ENCODE data around the gene KIF2A.

KIF2A gene

DNA sequence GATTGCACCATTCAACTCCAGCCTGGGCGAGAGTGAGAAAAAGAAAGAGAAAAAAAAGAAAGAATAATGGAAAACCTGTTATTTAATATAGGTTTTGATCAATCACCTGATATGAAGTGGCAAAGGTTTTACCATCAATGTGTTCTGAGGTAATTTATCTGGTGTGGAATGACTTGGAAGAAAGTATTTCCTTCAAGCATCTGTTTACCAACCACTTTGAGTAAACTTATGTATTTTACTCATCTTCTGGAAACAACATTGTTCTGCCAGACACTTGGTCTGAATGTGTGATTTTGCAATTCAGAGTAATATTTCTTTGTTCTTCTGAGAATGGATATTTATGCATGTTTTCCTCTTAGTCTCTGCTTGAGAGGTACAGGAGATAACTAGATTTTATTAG, 24.3 kb downstream of the KIF2A start:
- no peak for DNase-seq

DNA sequence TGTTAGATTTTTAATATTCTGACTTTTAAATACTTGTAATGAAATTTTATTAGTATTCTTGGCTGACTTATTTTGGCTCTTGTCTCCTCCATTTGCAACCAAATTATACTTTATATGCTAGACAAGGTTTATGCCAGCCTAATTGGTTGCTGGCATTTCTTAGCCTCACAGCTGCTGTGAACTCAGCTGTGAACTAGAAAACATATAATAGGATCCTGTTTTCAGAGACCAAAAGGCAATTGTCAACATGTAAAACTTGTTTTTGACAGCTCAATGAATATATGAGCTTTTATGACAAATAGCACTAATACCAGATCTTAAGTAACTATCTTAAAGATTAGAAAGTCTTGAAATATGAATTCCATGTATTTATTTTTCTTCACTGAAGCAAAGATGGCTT, 25.9 kb downstream of the KIF2A start:
- no peak for DNase-seq

DNA sequence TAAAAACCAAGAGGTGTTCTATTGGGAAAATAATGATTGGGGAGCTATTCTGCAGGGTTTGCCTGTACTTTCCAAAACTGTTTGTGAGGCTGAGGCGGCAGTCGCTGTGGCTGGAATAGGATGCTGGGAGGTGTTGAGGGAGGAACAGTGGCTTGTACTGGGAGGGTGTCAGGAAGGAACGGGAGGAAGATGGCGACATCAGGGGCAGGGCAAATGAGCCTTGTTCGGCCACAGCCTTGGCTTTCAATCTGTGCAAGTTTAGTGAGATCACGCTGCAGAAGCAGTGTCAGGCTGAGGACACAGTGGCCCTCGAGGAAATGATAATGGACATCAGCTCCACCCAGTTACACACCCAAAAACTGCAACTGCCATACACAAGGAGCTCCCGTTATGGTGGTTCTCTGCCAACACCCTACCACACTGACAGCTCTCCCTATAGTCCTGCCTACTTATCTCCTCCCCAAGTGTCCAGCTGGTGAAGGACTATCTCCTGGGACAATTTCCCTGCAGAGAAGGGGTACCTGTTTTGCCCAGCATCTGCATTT, 27.3 kb downstream of the KIF2A start:
- DNase-seq, result no peak

DNA sequence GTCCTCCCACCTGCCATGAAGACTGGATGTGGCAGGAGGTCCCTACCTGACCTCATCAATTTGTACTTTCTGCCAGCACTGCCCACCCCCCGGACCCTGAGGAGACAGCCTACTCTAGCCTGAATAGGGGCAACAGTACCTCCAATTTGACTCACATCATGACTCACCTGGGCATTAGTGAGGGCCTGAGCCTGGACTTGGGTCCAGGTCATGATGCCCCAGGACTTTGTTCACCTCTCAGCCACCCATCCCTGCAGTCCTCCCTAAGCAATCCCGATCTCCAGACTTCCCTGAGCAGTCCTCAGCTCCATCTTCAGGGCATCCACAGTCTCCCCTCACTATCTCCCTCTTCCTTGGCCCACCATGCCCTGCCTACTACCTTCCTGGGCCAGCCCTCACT, 28.1 kb downstream of the KIF2A start:
- no peak for DNase-seq

DNA sequence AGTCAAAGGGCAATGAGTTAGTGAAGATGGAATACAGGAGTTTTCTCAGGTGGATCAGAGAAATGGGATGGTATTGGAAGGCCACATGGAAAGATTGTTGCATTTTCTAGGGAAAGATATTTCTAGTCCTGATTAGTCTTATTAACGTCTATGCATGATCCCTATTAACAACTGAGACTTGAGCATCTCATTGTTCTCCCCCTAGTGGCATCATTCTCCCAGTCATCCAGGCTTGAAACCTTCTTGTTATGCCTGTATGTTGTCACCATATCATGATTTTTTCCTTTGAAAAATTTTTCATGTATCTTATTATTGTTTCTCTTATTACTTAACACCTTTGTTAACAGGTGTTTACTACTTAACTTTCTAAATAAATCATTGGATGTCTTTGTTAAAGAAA, 34.4 kb downstream of the KIF2A start:
- no peak for DNase-seq

DNA sequence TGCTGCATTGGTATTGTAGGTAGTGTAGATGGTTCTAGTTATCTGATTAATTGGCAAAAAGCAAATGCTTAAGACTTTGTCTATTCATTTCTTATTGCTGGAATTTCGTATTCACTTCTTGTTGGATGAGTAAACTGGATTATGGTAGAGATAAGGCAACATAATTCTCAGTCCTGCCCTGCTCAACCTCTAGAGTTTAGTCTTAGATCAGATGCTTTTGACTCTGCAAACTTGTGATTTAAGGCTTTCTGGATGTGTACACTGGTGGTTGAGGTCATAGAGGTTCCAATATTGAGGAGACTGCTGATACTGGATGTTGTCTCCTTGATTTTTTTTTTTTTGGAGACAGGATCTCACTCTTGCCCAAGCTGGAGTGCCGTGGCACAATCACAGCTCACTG, 35.0 kb downstream of the KIF2A start:
- DNase-seq, result no peak

DNA sequence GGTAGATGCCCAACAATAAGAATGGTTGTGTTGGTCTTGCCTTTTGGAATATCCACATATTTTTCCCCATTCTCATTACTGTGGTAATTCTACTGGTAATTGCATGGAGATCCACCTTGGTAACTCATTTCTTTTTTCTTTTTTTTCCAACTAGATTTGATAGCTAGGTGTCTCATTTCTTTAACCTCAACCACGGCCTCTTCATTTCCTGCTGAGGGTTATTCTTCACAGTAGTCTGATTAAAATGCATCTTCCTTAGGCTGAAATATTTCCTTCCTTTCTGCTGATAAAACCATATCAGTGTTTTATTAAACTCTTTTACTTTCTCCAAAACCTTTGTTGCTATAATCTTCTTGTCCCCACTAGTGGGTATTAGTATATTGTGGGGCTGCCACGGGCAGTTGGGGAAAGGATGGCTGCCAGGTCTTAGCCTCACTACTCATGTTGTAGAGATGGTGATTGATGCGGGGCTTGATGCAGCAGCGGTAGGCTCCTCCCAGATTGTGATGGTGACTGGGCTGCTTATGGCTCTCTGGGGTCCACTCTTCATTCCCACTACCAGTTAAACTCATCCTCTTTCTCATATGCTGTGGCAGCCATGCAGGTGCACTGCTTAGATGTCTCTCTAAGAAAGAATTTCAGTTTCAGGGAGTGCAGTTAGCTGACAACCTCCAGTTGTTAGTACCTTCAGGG, 35.9 kb downstream of the KIF2A start:
- DNase-seq, result no peak

DNA sequence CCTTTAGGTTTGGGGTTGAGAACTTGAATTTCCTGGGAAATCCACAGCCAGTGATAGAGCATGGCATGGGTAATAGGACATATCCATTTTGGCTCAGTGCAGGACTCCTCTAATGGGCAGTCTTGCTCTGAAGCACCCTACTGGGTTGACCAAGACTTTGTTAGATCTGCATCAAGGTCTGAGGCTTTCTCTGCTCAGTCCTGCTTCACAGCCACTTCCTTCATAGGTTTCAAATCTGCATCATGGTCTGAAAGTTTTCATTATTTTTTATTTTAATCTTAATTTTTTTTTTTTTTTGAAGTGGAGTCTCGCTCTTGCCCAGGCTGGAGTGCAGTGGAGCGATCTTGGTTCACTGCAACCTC, 36.5 kb downstream of the KIF2A start:
- no peak for DNase-seq

DNA sequence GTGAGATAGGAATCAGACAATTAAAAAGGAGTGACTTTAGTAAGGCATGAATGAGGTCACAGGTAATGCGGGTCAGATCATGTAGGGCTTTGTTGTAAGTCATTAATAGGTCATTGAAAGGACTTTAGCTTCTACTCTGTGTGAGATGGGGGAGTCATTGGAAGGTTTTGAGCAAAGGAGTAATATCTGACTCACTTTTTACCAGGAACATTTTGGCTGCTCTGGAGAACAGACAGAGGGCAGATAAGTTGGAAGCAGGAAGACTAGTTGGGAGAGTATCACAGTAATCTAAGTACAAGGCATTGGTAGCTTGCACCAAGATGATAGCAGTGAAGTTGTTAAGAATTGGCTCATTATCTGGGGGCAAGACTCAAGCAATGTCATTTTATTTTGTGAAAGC, 37.4 kb downstream of the KIF2A start:
- no peak for DNase-seq

DNA sequence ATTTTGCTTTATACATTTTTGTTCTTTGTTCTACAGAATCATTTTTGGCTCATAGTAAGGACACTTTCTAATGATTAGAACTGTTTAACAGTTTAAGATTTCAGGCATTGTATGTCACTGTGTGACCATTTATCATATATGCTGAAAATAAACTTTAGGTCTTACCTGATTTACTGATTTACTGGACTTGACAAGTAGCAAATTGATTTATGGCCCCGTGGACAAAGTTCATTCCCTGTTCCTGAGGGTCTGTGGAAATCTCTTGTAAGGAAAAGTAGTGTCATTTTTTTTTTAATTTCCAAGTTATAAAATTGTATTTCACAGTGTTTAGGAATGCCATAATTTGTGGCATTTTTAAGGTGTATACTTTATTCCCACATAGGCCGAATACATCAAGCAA, 40.7 kb downstream of the KIF2A start:
- DNase-seq, result no peak

DNA sequence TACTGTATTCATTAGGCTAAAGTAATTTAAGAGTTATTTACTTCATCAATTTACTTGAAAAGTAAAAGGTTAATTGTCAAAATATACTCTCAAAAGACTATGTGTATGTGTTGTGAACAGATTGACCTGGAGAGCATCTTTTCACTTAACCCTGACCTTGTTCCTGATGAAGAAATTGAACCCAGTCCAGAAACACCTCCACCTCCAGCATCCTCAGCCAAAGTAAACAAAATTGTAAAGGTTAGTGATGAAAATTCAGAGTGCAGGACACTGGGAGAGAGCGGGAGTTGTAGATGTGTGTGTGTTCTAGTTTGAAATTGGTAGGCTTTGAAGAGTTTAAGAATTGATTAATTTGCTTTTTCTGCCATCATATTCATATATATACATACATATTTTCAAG, 41.9 kb downstream of the KIF2A start:
- no peak for DNase-seq

DNA sequence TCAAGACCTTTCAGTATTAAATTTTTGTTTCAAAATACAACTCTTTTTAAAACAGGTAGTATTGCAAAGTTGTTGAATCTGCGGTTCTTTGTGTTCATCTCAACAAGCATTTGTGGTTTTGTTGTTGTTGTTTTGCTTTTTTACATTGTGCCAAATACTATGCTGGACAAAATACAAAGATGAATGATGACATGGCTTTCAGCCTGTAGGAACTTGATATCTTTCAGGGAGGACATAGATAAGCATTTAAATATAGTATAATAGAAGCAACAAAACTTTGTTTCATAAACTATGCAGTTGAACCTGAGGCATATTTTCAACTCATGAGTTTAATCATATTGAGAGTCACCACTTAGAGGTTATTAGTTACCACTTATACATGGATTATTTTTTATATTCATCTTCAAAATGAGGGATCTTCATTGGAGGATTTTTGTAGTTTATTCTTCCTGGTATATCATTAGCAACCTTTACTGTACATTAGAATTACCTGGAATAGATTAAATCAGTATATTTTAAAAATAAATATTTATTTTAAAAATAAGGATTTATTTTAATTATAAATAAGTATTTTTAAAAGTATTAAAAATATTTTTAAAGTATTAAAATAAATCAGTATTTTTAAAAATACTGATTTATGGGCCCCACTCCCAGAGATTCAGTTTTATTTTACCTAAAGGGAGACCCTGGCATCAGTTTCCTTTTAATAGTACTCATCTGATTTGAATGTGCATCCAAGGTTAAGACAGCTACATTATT, 42.9 kb downstream of the KIF2A start:
- DNase-seq, result no peak

DNA sequence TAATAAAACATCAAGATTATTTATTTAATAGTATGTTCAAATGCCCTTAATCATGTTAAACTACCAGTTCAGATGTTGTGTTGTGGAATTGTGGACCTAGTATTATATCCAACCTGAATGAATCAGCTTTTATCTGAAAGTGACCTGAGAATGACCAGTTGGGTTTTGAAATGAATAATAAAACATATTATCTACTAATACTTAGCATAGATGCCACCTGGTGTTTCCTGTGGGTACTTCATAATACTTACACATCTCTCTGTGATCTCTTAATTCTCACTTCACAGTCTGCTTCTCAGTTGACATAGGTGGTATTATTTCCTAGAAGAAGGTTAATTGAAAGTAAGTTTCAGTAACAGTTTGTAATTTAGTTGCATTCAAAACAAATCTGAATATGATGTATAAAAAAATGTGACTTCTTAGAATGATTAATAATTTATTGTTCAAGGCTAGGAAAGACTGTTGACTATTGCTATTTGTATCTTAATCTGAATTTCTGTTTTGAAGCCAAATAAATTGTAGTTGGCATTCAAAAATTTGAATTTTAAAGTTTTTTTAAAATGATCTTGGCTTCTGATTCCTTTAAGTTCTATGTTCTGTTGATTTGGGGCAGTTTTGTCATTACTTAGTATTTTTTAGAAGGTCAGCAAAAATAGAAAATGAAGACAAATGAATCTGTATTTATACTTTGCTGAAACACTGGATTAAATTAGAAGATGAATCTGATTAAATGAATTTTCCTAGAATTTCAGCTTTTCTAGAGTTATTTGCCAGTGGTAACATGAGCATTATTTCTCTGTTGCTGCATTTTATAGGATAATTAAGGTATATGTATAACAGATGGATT, 48.2 kb downstream of the KIF2A start:
- DNase-seq, result no peak

DNA sequence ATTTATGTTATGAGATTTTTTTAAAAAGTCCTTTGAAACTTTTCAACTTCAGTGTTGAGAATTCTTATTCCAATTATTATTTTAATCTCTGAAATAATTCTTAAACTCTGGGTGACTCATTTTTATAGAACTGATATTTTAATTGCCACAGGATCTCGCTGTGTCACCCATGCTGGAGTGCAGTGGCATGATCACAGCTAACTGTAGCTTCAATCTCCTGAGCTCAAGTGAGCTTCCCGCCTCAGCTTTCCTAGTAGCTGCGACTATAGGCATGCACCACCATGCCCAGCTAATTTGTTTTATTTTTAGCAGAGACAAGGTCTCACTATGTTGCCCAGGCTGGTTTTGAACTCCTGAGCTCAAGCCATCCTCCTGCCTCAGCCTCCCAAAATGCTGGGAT, 56.7 kb downstream of the KIF2A start:
- DNase-seq, result no peak

DNA sequence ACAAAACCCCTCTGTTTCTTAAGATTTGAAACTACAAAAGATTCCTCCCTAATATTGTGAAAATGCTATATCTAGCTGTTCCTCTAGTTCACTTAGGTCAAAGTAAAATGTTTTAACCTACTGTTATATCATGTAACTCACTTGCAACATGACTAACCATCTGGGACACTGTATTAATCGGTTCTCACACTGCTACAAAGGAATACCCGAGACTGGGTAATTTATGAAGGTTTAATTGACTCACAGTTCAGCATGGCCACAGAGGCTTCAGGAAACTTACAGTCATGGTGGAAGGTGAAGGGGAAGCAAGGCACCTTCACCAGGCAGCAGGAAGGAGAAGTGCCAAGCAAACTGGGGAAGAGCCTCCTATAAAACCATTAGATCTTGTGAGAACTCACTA, 63.0 kb downstream of the KIF2A start:
- no peak for DNase-seq

DNA sequence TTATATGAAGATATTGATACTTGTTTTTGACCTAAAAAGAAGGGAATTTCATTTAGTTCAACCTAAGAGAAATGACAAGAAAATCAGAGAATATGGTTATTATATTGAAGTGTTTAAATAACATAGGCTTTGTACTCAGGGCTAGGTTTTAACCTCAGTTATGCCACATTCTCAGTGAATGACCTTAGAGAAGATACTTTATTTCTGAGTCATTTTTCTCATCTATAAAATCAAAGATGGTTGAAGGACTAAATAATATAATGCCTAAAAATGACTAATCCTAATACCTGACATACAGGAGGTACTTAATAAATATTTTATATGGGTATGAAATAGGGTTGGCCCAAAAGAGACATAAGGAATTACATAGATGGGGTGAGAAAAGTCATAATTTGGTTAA, 65.4 kb downstream of the KIF2A start:
- no peak for DNase-seq

DNA sequence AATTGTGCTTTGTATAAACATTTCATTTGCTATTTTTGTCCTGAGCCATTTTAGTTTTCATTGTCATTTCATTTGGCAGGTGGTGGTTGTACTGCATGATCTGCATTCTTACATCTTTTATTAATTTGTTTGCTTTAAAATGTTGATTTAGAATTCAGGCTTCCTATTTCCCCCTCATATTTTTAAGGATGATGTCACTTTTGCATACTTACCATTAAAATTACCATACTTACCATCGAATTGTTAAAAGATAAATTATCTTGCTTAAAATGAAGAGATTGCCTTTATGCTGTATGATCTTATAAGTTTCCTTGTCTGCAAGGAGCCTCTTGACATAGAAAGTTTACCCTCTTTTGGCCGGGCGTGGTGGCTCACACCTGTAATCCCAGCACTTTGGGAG, 66.6 kb downstream of the KIF2A start:
- no peak for DNase-seq

DNA sequence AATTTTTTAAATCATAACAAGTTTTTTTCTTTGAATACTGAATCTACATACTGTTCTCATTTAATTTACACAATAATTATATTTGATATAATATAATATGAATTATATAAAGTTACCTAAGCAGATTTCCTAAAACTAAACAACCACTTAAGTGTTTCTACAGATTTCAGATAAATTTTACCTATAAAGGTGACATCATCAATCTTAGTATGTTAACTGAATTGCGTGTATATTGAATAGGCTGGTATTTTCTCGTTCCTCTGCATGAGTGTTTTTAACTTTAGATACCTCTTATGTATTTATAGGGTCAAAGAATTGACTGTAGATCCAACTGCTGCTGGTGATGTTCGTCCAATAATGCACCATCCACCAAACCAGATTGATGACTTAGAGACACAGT, 67.4 kb downstream of the KIF2A start:
- DNase-seq, result no peak

DNA sequence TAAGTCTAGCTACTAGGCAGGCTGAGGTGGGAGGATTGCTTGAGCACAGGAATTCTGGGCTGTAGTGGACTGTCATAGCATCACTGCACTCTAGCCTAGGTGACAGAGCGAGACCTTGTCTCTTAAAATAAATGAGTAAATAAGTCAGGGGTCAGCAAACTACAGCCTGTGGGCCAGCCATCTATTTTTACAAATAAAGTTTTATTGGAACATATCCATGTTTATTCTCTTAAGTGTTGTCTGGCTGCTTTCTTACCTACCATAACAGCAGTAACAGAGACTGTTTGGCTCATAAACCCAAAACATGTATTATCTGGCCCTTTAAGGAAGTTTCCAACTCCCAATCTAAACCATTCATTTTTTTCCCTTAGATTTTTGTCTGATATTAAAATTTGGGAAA, 68.1 kb downstream of the KIF2A start:
- DNase-seq, result no peak

DNA sequence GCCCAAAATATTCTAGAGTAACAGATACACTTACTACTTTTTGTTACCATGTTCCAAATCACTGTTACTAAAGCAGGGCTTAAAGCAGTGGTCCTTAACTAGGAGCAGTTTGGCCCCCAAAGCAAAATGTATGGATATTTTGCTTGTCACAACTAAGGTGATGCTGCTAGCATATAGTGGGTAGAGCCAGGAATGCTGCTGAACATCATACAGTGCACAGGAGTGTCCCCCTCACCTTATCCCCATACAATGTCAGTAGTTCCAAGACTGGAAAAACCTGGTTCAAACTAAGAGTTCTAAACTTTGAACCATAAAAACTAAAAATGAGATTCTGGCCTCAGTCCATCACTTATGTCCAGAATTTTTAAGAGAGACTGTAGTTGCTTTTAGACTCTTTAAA, 69.6 kb downstream of the KIF2A start:
- no peak for DNase-seq

DNA sequence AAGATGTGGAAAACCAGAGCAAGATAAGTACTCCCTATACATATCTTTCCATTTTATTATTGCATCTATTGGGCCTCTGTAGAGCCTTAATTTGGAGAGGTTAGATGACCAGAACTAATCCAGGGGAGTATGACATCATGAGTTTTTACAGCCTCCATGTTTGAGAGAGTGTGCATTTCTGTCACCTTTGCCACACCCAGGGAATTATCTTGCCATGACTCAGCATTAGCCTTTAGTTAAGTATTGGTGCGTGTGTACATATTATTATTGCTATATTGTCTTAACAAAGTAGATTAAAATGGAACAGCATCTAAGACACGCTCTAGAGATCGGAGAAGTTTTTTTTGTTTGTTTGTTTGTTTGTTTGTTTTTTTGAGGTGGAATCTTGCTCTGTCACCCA, 70.1 kb downstream of the KIF2A start:
- DNase-seq, result no peak

DNA sequence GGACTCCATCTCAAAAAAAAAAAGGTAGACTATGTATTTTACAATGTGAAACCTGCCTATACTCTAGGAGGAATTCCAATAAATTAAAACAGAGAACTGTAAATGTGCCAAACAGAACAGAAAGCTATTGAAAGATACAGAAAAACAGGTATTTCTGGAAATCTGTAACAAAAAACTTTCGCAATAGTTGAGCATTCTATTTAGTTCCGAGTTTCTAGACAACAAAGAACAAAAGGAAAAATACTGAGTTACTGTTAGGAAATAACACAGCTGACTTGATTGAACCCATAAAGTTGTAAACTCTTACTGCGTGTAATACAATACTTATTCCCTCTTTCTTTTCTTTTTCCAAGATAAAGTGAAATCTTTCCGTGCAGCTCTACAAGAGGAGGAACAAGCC, 79.1 kb downstream of the KIF2A start:
- DNase-seq, result no peak

DNA sequence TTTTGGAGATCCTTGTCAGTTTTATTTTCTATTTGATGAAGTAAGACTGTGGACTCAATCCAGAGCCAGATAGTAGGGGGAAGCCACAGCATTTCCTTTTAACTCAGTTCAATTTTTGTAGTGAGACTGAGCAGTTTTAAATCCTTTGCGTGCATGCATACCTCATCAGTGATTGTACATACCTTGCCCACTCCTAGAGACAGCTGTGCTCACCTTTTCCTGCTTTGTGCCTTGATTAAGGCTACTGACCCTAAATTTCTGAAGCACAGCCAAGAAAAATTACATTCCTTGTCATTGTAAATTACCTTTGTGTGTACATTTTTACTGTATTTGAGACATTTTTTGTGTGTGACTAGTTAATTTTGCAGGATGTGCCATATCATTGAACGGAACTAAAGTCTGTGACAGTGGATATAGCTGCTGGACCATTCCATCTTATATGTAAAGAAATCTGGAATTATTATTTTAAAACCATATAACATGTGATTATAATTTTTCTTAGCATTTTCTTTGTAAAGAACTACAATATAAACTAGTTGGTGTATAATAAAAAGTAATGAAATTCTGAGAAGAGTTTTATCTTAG, 79.9 kb downstream of the KIF2A start:
- DNase-seq, result no peak

All from GF-D8 (cell line).